Activated CD8-positive, alpha-beta memory T cell treated with anti-CD3 and anti-CD28 coated beads, Interleukin-2, amount 50 U/mL, for 24 hours (primary cell): ENCODE measurements around the gene DOCK11.

Experiments used
- DNase-seq: peaks from one replicate; pipeline ENCODE4 v3.0.0-alpha.2; 2020; ENCODE audit errors: extremely low read depth

DOCK11 gene

GRCh38 chrX:118630848-118631247 is 135.2 kb downstream of the DOCK11 start:
- no peak for DNase-seq

GRCh38 chrX:118631586-118631985 is 136.0 kb downstream of the DOCK11 start:
- DNase-seq = no peak

- DNase-seq = no peak
These were observed 137.2 kb downstream of the DOCK11 start for GRCh38 chrX:118632862-118633261.

GRCh38 chrX:118633530-118633929 is 137.9 kb downstream of the DOCK11 start:
- no peak for DNase-seq

- DNase-seq = no peak
These were observed 138.7 kb downstream of the DOCK11 start for GRCh38 chrX:118634336-118634735.

GRCh38 chrX:118637997-118638396 is 142.4 kb downstream of the DOCK11 start:
- no peak for DNase-seq

GRCh38 chrX:118644378-118644777 is 148.8 kb downstream of the DOCK11 start:
- no peak for DNase-seq

GRCh38 chrX:118652717-118653116 is 157.1 kb downstream of the DOCK11 start:
- DNase-seq = no peak

- DNase-seq = no peak
These were observed 158.7 kb downstream of the DOCK11 start for GRCh38 chrX:118654331-118654730.

- no peak for DNase-seq
These were observed 160.1 kb downstream of the DOCK11 start for GRCh38 chrX:118655561-118656246.

GRCh38 chrX:118657413-118657812 is 161.8 kb downstream of the DOCK11 start:
- no peak for DNase-seq

- DNase-seq = no peak
These were observed 164.5 kb downstream of the DOCK11 start for GRCh38 chrX:118660085-118660484.

GRCh38 chrX:118665204-118665603 is 169.6 kb downstream of the DOCK11 start:
- DNase-seq = no peak

GRCh38 chrX:118666521-118666920 is 170.9 kb downstream of the DOCK11 start:
- DNase-seq = no peak

GRCh38 chrX:118669435-118669834 is 173.8 kb downstream of the DOCK11 start:
- no peak for DNase-seq

GRCh38 chrX:118675326-118675965 is 179.8 kb downstream of the DOCK11 start:
- DNase-seq = no peak

- DNase-seq = no peak
These were observed 180.3 kb downstream of the DOCK11 start for GRCh38 chrX:118675966-118676349.

GRCh38 chrX:118677318-118677717 is 181.7 kb downstream of the DOCK11 start:
- no peak for DNase-seq

- no peak for DNase-seq
These were observed 183.7 kb downstream of the DOCK11 start for GRCh38 chrX:118679290-118679689.

GRCh38 chrX:118682258-118683014 is 186.8 kb downstream of the DOCK11 start:
- DNase-seq = no peak

GRCh38 chrX:118685393-118685792 is 189.8 kb downstream of the DOCK11 start:
- no peak for DNase-seq

- DNase-seq = no peak
These were observed 193.3 kb downstream of the DOCK11 start for GRCh38 chrX:118688935-118689334.

- no peak for DNase-seq
These were observed 198.2 kb downstream of the DOCK11 start for GRCh38 chrX:118693843-118694242.
